Stimulated activated CD4-positive, alpha-beta T cell treated with anti-CD3 and anti-CD28 coated beads, Interleukin-12 subunit alpha, Interleukin-12 subunit beta, amount 100 ng/mL, for 24 hours (primary cell): Measurements from ENCODE around the gene ZDHHC22.

Source experiments
- DNase-seq, 2 experiments: peaks; one replicate each; pipeline ENCODE4 v3.0.0-alpha.2; 2020; ENCODE audit warnings: low read depth in 2 of 2

Gene ZDHHC22

GRCh38 chr14:77126461-77126990 is 15.1 kb downstream of the ZDHHC22 start:
- no peak for DNase-seq

GRCh38 chr14:77125823-77126325 is 15.7 kb downstream of the ZDHHC22 start:
- no peak for DNase-seq

- no peak for DNase-seq
Observed at GRCh38 chr14:77125281-77125801, 16.2 kb downstream of the ZDHHC22 start.

DNA sequence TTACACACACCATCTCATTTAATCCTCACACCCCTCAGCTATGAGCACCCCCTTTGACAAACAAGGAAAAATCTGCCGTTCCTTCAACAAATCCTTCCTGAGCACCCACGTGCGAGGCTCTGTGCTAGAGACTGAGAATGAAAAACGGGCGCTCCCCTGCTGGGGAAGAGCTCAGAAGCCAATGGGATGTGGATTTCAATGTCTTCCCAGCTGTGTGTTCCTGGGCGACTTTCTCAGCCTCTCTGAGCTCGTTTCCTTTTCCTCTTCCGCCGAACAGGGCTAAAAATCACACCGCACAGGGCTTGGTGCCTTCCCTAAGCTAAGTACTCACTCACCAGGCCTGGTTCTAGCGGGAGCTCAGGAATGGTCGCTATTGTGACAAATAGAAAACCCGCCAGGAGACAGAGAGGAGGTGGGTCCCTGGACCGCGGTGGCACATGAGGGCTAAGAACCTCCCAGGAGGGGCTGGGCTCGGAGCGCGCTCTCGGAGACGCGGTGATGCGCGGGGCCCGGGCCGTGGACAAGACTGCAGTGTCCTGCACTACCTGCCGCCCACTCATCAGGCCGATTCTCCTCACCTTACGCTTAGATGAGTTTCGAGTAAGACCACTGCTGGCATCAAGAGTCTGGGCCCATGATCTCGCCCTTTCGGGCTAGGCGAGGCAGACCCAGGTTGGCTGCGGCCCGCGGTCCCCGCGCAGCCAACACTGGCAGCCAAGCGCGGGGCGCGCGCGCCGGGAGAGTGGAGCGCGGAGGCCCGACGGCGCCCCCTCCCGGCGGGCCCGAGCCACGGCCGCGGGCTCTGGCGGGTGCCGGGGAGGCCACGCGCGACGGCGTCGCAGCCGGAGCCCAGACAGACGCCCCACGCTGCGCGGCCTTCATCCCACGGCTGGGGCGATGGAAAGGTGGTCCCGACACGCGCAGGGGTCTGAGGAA is 17.0 kb downstream of the ZDHHC22 start:
- peak; percentile 25 to 29 for DNase-seq

GRCh38 chr14:77123381-77124325 is 17.9 kb downstream of the ZDHHC22 start:
- DNase-seq, result no peak

DNA sequence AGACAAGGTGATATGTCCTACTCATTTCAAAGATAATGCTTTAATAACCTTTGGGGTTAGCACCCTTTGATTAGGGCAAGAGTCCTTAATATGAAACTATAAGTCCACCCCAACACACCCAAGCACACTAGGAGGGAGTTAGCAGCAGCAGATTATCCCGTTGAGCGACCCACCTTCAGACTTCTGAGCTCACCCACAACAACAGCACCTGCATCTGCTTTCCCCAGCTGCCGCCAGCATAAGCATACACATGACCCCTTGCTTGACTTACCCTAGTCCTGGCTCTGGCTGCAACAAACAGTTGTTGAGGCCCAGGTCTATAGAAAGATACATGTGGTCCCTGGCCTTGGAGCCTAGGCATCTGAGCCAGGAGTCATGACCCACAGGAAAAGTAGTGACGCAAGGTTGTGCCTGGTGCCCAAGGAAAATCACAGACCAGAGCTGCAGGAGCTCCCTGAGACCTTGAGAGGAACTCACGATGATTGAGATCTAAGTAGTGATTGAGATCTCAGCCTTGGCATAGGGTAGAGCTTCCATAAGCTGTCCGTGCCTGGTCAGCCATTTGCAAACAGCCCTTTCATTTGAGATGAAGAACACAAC is 19.0 kb downstream of the ZDHHC22 start:
- DNase-seq, result no peak

DNA sequence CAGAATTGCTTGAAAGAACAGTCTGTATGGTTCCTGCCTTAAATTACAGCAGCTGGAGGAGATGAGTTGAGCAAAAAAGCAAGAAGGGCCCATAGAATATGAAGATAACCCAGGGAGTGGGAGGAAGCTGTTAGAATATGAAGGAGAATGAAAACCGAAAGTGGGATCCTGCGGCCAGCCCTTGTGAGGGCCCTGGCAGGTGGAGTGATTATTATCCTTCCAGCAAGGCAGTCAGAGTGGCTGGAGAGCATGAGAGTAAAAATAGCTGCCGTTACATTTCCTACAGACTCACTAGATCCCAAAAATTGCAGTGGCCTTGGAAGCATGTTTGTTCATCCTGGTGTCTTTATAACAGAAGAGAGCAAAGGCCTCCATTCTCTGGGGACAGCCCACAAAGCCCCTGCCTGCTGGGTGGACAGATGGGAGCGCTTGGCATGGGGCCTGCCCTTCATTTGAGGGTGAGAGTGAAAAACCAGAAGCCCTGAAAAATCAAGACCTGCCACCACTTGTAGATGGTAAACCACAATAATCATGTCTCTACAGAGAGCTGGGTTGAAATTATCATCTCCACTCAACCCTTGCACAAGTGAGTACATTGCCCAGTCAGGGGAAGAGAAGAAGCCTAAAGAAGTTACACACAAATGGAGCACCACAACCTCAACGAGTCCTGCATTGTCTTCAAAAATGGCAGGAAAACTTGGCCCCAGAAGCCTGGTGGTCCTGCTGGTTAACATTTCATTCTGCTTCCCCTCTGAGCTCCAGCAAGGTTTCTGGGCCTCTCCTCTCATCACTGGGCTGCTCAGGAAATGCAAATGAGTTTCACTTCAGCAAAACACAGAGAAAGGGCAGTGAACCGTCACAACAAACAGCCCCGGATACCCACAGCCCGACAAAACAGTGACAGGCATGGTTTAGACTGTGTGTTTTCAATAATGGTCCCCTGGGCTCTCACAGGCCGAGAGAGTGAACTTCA is 20.5 kb downstream of the ZDHHC22 start:
- no peak for DNase-seq

GRCh38 chr14:77119851-77120250 is 21.7 kb downstream of the ZDHHC22 start:
- DNase-seq, result no peak

DNA sequence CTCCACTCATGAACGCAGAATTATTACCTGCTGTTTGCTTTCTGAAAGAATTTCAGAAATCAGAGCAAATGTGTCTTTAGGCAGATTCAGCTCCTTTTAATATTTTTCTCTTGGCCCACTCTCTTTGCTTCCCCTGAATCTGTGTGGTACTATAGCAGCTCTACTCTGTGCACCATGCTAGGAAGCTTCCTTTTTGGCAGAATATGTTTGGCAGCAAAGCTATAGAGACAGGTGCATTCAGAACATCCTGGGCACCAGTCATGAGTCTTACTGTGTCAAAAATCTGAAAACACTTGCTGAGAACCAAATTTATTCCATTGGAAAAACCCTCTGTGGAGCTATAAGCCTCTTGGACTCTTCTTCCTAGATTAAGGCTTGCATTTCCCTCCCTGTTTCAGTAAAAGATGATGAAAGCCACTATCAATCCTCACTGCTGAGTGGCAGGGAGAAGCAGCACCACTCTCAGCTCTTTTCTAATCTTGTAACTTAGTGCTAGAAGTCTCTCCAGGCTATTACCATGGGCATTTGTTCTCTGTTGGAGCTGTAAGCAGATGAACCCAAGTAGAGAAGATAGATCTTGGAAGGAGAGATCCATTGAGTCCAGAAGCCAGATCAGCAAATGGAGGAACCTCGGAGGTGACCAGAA is 25.3 kb downstream of the ZDHHC22 start:
- no peak for DNase-seq

DNA sequence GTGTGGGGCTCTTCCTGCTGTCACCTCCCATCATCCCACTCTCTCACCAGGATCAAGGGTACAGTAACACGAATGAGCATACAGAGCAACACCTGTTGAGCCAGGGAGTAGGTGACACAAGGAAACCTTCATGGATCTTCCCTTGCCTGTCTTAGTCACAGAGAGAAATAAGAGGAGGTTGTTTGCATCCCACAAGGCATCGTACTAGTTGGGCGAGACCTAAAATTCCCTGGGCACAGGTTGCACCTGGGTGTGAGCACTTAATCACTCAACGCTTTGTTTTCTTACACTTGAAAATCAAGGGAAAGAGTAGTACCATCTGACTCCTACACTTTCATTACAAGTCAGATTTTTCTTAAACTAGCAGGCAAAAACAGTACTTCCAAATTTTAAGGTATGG is 27.0 kb downstream of the ZDHHC22 start:
- DNase-seq, result no peak

DNA sequence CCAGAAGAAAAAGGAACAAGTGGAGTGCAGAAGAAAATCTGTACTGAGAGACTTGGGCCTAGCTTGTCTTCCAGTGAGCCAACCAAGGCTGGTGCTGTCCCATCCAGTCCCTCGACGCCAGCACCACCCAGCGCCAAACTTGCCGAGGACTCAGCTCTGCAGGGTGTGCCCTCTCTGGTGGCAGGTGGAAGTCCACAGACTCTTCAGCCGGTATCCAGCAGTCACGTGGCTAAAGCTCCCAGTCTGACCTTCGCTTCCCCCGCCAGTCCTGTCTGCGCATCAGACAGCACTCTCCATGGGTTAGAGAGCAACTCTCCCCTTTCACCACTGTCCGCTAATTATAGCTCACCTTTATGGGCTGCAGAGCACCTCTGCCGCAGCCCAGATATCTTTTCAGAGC is 27.9 kb downstream of the ZDHHC22 start:
- DNase-seq, result no peak

DNA sequence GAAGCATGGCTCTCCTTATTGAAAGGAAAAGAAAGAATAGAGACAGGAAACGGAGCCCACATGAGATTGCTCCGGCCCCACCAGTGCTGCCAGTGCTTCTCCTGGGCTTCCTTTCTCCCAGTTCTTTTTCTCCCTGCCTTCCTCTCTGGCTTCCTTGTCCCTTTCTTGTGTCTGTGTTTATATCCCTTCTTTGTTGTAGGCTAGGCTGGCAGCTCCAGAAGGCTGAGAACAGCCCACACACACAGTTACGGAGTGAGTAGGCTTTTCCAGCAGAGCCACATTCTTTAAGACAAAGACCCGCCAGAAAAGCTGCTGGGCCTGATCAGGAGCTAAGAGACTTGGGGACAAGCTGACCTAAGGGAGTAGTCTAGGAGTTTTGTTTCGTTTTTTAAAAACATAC is 30.6 kb downstream of the ZDHHC22 start:
- no peak for DNase-seq

DNA sequence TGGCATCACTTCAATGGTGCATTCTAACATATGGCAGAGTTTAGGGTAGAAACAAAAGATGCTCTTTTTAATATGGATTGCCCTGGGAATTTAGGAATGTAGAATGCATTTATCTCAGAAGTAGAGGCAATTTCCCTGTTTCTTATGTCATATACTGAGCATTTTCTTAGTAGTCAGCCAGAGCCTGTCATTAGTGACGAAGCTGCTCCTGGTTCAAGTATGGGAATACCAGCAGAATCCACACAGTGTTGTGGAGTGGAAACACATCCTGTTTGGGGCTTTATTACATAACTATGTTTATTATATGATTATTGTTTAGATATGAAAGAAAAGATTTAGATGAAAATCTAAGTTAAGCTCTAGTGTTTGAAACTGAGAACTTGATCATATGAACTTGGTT is 31.3 kb downstream of the ZDHHC22 start:
- DNase-seq, result no peak

DNA sequence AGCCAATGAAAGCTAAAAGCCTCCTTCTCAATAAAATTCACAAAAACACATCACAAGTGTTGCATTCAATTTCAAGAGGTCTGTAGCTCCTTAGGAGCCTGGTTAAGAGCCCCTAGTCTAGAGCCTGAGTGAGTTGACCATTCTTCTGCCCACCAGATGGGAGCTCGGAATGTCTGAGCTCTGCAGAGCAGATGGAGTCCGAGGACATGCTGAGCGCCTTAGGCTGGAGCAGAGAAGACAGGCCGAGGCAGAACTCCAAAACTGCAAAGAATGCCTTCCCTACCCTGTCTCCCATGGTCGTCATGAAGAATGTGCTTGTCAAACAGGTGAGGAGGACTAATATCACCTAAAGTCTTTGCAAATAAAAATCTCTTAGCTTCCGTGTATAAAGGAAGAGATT is 31.9 kb downstream of the ZDHHC22 start:
- DNase-seq, result no peak

GRCh38 chr14:77108753-77109152 is 32.8 kb downstream of the ZDHHC22 start:
- DNase-seq, result no peak

- DNase-seq, result no peak
Observed at GRCh38 chr14:77107228-77107627, 34.4 kb downstream of the ZDHHC22 start.

DNA sequence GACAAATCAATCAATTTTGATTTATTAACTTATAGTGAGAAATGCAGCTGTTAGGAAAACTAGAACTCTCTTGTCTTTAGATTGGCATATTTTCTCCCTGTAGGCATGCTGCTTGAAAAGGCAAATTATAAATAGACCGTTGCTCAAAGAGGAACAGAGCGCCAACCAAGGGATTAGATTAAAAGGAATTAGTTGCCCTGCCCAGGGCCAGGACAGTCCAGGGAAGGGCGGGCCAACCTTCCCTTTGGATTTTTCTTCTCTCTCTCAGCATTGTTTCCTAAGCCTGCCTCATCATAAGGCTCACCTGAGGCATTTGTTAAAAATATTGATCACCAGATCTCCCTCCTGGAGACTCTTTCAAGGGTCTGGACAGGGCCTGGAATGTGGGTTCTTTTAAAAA is 34.9 kb downstream of the ZDHHC22 start:
- DNase-seq, result no peak

DNA sequence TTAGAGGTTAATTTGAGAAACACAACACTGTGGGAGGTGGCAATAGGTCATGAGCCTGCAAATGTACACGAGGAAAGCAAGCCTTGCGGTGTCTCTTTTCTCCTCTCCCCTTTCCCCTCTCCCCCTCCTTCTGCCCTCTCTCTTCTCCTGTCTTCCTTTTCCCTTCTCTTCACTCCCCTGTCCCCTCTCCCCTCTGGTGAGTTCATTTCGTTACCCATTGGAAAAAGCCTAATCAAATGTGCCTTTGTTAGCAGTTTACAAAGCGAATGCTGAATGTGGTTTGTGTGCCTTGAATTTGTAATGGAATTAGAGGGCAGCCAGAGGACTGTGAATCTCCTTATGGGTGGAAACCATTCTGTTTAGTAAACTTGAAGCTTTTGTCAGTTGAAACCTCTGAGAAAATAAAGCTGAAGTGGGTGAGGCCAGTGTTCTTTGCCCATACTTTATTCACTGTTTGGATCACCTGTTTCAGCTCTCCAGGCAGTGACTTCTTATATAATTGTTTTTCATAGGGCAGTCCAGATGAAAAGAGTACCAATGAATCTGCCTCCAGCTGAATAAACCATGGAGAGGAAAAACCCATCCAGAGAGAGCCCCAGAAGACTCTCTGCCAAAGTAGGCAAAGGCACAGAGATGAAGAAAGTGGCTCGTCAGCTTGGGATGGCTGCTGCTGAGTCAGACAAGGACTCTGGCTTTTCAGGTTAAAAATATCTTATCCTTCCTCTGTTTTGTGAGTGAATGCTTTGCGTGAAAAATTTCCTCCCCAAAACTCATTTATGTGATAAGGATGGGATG is 36.2 kb downstream of the ZDHHC22 start:
- DNase-seq, result no peak

DNA sequence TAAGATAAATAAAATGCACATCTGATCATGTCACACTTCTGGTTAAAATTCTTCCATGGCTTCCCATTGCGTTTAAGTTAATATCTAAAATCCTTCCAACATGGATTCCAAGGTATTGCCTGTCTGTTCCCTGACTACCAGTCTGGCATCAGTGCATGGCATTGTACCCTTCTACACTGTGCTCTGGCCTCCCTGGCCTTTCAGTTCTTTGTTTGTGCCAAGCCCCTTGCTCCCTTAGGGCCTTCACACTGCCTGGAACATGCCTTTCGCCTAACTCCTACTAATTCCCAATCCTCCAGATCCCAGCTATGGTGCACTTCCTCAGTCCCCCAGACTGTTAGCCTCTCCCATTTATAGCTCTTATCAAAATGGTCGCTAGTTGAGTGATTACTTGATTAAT is 37.2 kb downstream of the ZDHHC22 start:
- DNase-seq, result no peak
